Astrocyte (in vitro differentiated cells and primary cell): Measurements from ENCODE around the gene SSU72.
"Not testable (repeated sequence)": the region's sequence is repeated elsewhere in the genome, so short reads cannot be mapped to it uniquely, and the experiment has no call there.

Experiments used
- EZH2 ChIP-seq: IDR thresholded peaks from 2 replicates; pipeline ENCODE4 v1.6.1; 2012; ENCODE audit warnings: mild to moderate bottlenecking, low read length, inconsistent platforms; ENCODE audit not compliant: insufficient read depth
- TF ChIP-seq, protein P1 (sequence below): IDR thresholded peaks from 2 replicates; pipeline ENCODE4 v1.5.1; 2011; ENCODE audit warnings: low read depth, mild to moderate bottlenecking, inconsistent platforms, low read length, moderate library complexity; ENCODE audit not compliant: insufficient read depth

- TF ChIP-seq, protein P1, sequence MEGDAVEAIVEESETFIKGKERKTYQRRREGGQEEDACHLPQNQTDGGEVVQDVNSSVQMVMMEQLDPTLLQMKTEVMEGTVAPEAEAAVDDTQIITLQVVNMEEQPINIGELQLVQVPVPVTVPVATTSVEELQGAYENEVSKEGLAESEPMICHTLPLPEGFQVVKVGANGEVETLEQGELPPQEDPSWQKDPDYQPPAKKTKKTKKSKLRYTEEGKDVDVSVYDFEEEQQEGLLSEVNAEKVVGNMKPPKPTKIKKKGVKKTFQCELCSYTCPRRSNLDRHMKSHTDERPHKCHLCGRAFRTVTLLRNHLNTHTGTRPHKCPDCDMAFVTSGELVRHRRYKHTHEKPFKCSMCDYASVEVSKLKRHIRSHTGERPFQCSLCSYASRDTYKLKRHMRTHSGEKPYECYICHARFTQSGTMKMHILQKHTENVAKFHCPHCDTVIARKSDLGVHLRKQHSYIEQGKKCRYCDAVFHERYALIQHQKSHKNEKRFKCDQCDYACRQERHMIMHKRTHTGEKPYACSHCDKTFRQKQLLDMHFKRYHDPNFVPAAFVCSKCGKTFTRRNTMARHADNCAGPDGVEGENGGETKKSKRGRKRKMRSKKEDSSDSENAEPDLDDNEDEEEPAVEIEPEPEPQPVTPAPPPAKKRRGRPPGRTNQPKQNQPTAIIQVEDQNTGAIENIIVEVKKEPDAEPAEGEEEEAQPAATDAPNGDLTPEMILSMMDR = not testable (repeated sequence)
- not testable (repeated sequence) for TF ChIP-seq EZH2
Observed at GRCh38 chr1:1512425-1512824, 62.2 kb downstream of the SSU72 start.
